GM12875 (cell line): ENCODE results near the gene ADTRP.

Source experiments
- H3K4me3 ChIP-seq: one replicate; pipeline ENCODE4 v1.5.1; 2011; ENCODE audit warnings: low read depth, low read length, control low read depth
- TF ChIP-seq, protein P1 (sequence below): IDR thresholded peaks from 2 replicates; pipeline ENCODE4 v1.5.1; 2011; ENCODE audit warnings: low read depth, mild to moderate bottlenecking, control low read depth, inconsistent platforms, low read length, moderate library complexity, borderline replicate concordance; ENCODE audit not compliant: insufficient read depth

Gene ADTRP

GRCh38 chr6:11706171-11706570, 72.4 kb downstream of the ADTRP start:
- TF ChIP-seq, protein P1, sequence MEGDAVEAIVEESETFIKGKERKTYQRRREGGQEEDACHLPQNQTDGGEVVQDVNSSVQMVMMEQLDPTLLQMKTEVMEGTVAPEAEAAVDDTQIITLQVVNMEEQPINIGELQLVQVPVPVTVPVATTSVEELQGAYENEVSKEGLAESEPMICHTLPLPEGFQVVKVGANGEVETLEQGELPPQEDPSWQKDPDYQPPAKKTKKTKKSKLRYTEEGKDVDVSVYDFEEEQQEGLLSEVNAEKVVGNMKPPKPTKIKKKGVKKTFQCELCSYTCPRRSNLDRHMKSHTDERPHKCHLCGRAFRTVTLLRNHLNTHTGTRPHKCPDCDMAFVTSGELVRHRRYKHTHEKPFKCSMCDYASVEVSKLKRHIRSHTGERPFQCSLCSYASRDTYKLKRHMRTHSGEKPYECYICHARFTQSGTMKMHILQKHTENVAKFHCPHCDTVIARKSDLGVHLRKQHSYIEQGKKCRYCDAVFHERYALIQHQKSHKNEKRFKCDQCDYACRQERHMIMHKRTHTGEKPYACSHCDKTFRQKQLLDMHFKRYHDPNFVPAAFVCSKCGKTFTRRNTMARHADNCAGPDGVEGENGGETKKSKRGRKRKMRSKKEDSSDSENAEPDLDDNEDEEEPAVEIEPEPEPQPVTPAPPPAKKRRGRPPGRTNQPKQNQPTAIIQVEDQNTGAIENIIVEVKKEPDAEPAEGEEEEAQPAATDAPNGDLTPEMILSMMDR: no peak
- H3K4me3 ChIP-seq: no peak overlapping the region

GRCh38 chr6:11705483-11705882, 73.1 kb downstream of the ADTRP start:
- TF ChIP-seq, protein P1: no peak
- H3K4me3 ChIP-seq: no peak overlapping the region

- no peak overlapping the region for H3K4me3 ChIP-seq
- TF ChIP-seq, protein P1: no peak
Observed at GRCh38 chr6:11705069-11705468, 73.5 kb downstream of the ADTRP start.

GRCh38 chr6:11703725-11704124, 74.9 kb downstream of the ADTRP start:
- no peak overlapping the region for H3K4me3 ChIP-seq
- TF ChIP-seq, protein P1: no peak

GRCh38 chr6:11702500-11703130, 76.0 kb downstream of the ADTRP start:
- H3K4me3 ChIP-seq: no peak overlapping the region
- TF ChIP-seq, protein P1: no peak

GRCh38 chr6:11702089-11702488, 76.5 kb downstream of the ADTRP start:
- TF ChIP-seq, protein P1: no peak
- H3K4me3 ChIP-seq: no peak overlapping the region

GRCh38 chr6:11701573-11701972, 77.0 kb downstream of the ADTRP start:
- no peak overlapping the region for H3K4me3 ChIP-seq
- TF ChIP-seq, protein P1: no peak
